Endodermal cell (in vitro differentiated cells): Measurements from ENCODE around the gene PPFIA2. TPM values are rescaled to one million over a fixed set of nuclear protein-coding genes. Genes with fewer than 3 reads are reported as not detected.

Source experiments
- DNase-seq: peaks from one replicate; pipeline ENCODE4 v3.0.0-alpha.2; 2017
- H3K27ac ChIP-seq: 2 replicates; pipeline ENCODE4 v1.5.1; 2013; ENCODE audit warnings: mild to moderate bottlenecking, low read depth, low read length, moderate library complexity
- H3K27me3 ChIP-seq: 2 replicates; pipeline ENCODE4 v1.6.1; 2013; ENCODE audit warnings: mild to moderate bottlenecking, low read length, moderate library complexity; ENCODE audit not compliant: insufficient read depth, control insufficient read depth, poor library complexity, severe bottlenecking
- H3K36me3 ChIP-seq: 2 replicates; pipeline ENCODE4 v1.7.0; 2013; ENCODE audit warnings: mild to moderate bottlenecking, low read length, moderate library complexity; ENCODE audit not compliant: control insufficient read depth, insufficient read depth
- H3K4me1 ChIP-seq: one replicate; pipeline ENCODE4 v1.7.0; 2013; ENCODE audit warnings: low read length; ENCODE audit not compliant: control insufficient read depth, insufficient read depth
- H3K4me3 ChIP-seq: 2 replicates; pipeline ENCODE4 v1.5.1; 2013; ENCODE audit warnings: mild to moderate bottlenecking, low read length, moderate library complexity
- H3K9ac ChIP-seq: 2 replicates; pipeline ENCODE4 v1.6.1; 2013; ENCODE audit warnings: mild to moderate bottlenecking, low read length, moderate library complexity; ENCODE audit not compliant: poor library complexity, severe bottlenecking; ENCODE audit errors: extremely low read depth
- H3K9me3 ChIP-seq: 2 replicates; pipeline ENCODE4 v1.6.1; 2013; ENCODE audit warnings: mild to moderate bottlenecking, low read length, moderate library complexity; ENCODE audit not compliant: control insufficient read depth
- H3K27ac Mint-ChIP-seq: 2 replicates; pipeline ENCODE4 v1.8.0; 2020; ENCODE audit warnings: mixed read lengths
- H3K27me3 Mint-ChIP-seq: 2 replicates; pipeline ENCODE4 v1.8.0; 2021; ENCODE audit warnings: mild to moderate bottlenecking, mixed read lengths; ENCODE audit not compliant: insufficient read depth
- H3K36me3 Mint-ChIP-seq: 2 replicates; pipeline ENCODE4 v1.8.0; 2020; ENCODE audit warnings: low read depth, mixed read lengths
- H3K4me1 Mint-ChIP-seq: 2 replicates; pipeline ENCODE4 v1.8.0; 2020; ENCODE audit warnings: mixed read lengths
- H3K4me3 Mint-ChIP-seq: 2 replicates; pipeline ENCODE4 v1.8.0; 2020; ENCODE audit warnings: mild to moderate bottlenecking, moderate library complexity, mixed read lengths
- H3K9me3 Mint-ChIP-seq: 2 replicates; pipeline ENCODE4 v1.8.0; 2020; ENCODE audit warnings: mild to moderate bottlenecking, mixed read lengths
- CTCF ChIP-seq: fragments of 200-600 bp; sonication (generic); conservative IDR thresholded peaks from 2 replicates; pipeline ENCODE4 v1.5.0; 2021; ENCODE audit warnings: antibody characterized with exemption, mild to moderate bottlenecking
- WGBS, 2 experiments: methylation state at CpG; one replicate each; pipeline versions ENCODE4 v1.1.5 to v1.1.7; 2013; ENCODE audit warnings: missing lambda C conversion rate in 2 of 2, mixed read lengths in 1 of 2; ENCODE audit not compliant: insufficient coverage in 1 of 2, insufficient read length in 1 of 2; 5-methylcytosine and 5-hydroxymethylcytosine counted together
- long read RNA-seq, 4 experiments: library from polyadenylated mRNA in 2 of 4; library from RNA in 1 of 4; library from capped mRNA in 1 of 4; stranded (forward) in 3 of 4; unstranded in 1 of 4; transcript quantifications; one replicate each; pipeline ENCODE4 v2.0.0, GENCODE V29; 2020 to 2021; ENCODE audit warnings: inconsistent platforms in 1 of 4
- polyA plus RNA-seq, 2 experiments: library from polyadenylated mRNA; stranded (reverse); fragments of 50-300 nt; gene quantifications; one replicate each; pipeline ENCODE4 v1.2.3, GENCODE V29; 2013
- total RNA-seq, 2 donors: library from RNA; stranded (reverse); fragmentation: NEBNext Ultra II Directional in 1 of 2; extraction: Animal tissue kit (Norgen Biotek cat#: 25700) in 1 of 2; gene quantifications; 2 replicates in 1 of 2; 3 replicates in 1 of 2; pipeline ENCODE4 v1.2.1, GENCODE V29; 2021

Gene PPFIA2
- 1 to 10 TPM in 1 of 2 donors, not detected in 1; 1.2 TPM for total RNA-seq
- polyA plus RNA-seq (2013, experiment 1 of 2) = 4.7 TPM
- 4.3 TPM for polyA plus RNA-seq (2013, experiment 2 of 2)
- long read RNA-seq, experiment 1 = 0 reads
- long read RNA-seq, experiment 2 = 0 reads
- long read RNA-seq, experiment 3 = 0 reads
- long read RNA-seq, experiment 4 = 0 reads

- no peaks in the 10 kb centered on the region for H3K9me3 ChIP-seq
- peak within 1 kb of the TSS; percentile 77 for H3K4me3 ChIP-seq
- Mint-ChIP-seq H3K4me3 (peak within 1 kb of the TSS; percentile 57), H3K4me1 (no peaks in the 10 kb centered on the region), H3K27me3 (peaks cover 48% of the 10 kb centered on the region), H3K36me3 (no peaks in the 10 kb centered on the region), H3K27ac (no peak within 1 kb of the TSS), H3K9me3 (peaks cover 4% of the 10 kb centered on the region)
- H3K27ac ChIP-seq = no peak within 1 kb of the TSS
- no peaks in the 10 kb centered on the region for H3K36me3 ChIP-seq
- TF ChIP-seq CTCF = no peak
- WGBS, 2 experiments = 2 to 7% methylated on average over 9 to 31 of the region's 34 CpGs
- H3K9ac ChIP-seq = no peak within 1 kb of the TSS
- DNase-seq = peak; percentile 91
- H3K27me3 ChIP-seq = peaks cover 57% of the 10 kb centered on the region
- no peaks in the 10 kb centered on the region for H3K4me1 ChIP-seq
These were observed at the start of gene PPFIA2 for GRCh38 chr12:81759190-81760051. Gene PPFIA2 (minus strand): TSS chr12:81759350.

GRCh38 chr12:81800298-81801148, 41.4 kb upstream of the PPFIA2 start:
- no peak overlapping the region for H3K4me3 Mint-ChIP-seq
- no peak for TF ChIP-seq CTCF

GRCh38 chr12:81798294-81798693, 39.1 kb upstream of the PPFIA2 start:
- H3K27me3 ChIP-seq = no peaks in the 10 kb centered on the region
- Mint-ChIP-seq H3K27ac (no peak overlapping the region), H3K36me3 (no peaks in the 10 kb centered on the region), H3K4me3 (no peak overlapping the region), H3K4me1 (peaks cover 26% of the 10 kb centered on the region), H3K27me3 (no peaks in the 10 kb centered on the region), H3K9me3 (no peaks in the 10 kb centered on the region)
- 67 to 75% methylated on average over 5 to 6 of the region's 6 CpGs for WGBS, 2 experiments
- no peak for TF ChIP-seq CTCF
- H3K4me3 ChIP-seq = no peak overlapping the region
- peak; percentile 72 for DNase-seq
- no peak overlapping the region for H3K9ac ChIP-seq
- peaks cover 13% of the 10 kb centered on the region for H3K4me1 ChIP-seq
- no peak overlapping the region for H3K27ac ChIP-seq
- no peaks in the 10 kb centered on the region for H3K9me3 ChIP-seq
- H3K36me3 ChIP-seq = no peaks in the 10 kb centered on the region

More at GRCh38 chr12:81800298-81801148, 41.4 kb upstream of the PPFIA2 start:
- Histone ChIP-seq H3K9ac (no peak overlapping the region), H3K4me1 (peaks cover 13% of the 10 kb centered on the region), H3K27ac (no peak overlapping the region), H3K9me3 (no peaks in the 10 kb centered on the region), H3K36me3 (no peaks in the 10 kb centered on the region), H3K4me3 (no peak overlapping the region), H3K27me3 (no peaks in the 10 kb centered on the region)
- Mint-ChIP-seq H3K27me3 (no peaks in the 10 kb centered on the region), H3K4me1 (peaks cover 26% of the 10 kb centered on the region), H3K9me3 (no peaks in the 10 kb centered on the region), H3K36me3 (no peaks in the 10 kb centered on the region), H3K27ac (peak overlapping the region; percentile 52)
- WGBS, 2 experiments = 76 to 85% methylated on average over 6 to 8 of the region's 8 CpGs
- peak; percentile 63 for DNase-seq
